Osteoblast (primary cell): ENCODE measurements around the gene FAM149A. TPM values are rescaled to one million over a fixed set of nuclear protein-coding genes. Genes with fewer than 3 reads are reported as not detected.

Experiments
- DNase-seq: peaks from one replicate; pipeline ENCODE4 v3.0.0; 2011; ENCODE audit warnings: low spot score, mixed read lengths; ENCODE audit not compliant: insufficient read length; ENCODE audit errors: missing footprints
- H2AFZ ChIP-seq: 2 replicates; pipeline ENCODE4 v1.6.0; 2011; ENCODE audit warnings: mild to moderate bottlenecking, low read length
- H3K27ac ChIP-seq: 2 replicates; pipeline ENCODE4 v1.5.1; 2011; ENCODE audit warnings: mild to moderate bottlenecking, low read depth, low read length, moderate library complexity
- H3K27me3 ChIP-seq: 2 replicates; pipeline ENCODE4 v1.6.0; 2012; ENCODE audit warnings: mild to moderate bottlenecking, control low read depth, inconsistent platforms, low read length, moderate library complexity; ENCODE audit not compliant: insufficient read depth
- H3K36me3 ChIP-seq: 2 replicates; pipeline ENCODE4 v1.5.1; 2011; ENCODE audit warnings: mild to moderate bottlenecking, low read length, control low read depth, moderate library complexity; ENCODE audit not compliant: insufficient read depth
- H3K4me1 ChIP-seq: 2 replicates; pipeline ENCODE4 v1.5.1; 2011; ENCODE audit warnings: mild to moderate bottlenecking, low read length, control low read depth, moderate library complexity; ENCODE audit not compliant: insufficient read depth
- H3K4me2 ChIP-seq: 2 replicates; pipeline ENCODE4 v1.6.0; 2011; ENCODE audit warnings: mild to moderate bottlenecking, low read length; ENCODE audit not compliant: insufficient read depth
- H3K4me3 ChIP-seq: fragments of 200-600 bp; sonication (generic); 3 replicates; pipeline ENCODE4 v1.5.1; 2012; ENCODE audit warnings: mild to moderate bottlenecking, low read length, inconsistent platforms; ENCODE audit not compliant: insufficient read depth
- H3K79me2 ChIP-seq: 2 replicates; pipeline ENCODE4 v1.6.0; 2012; ENCODE audit warnings: mild to moderate bottlenecking, low read length, control low read depth, inconsistent platforms; ENCODE audit not compliant: insufficient read depth
- H3K9me3 ChIP-seq: 2 replicates; pipeline ENCODE4 v1.5.1; 2011; ENCODE audit warnings: low read depth, low read length, control low read depth
- H4K20me1 ChIP-seq: 2 replicates; pipeline ENCODE4 v1.6.0; 2012; ENCODE audit warnings: mild to moderate bottlenecking, low read length, control low read depth; ENCODE audit not compliant: insufficient read depth
- total RNA-seq: library from RNA; depleted of rRNA; stranded (reverse); fragments of >200 nt; gene quantifications from 2 replicates; pipeline ENCODE4 v1.2.3, GENCODE V29; 2012
- TF ChIP-seq, protein P1 (sequence below): IDR thresholded peaks from 2 replicates; pipeline ENCODE4 v1.5.1; 2011; ENCODE audit warnings: mild to moderate bottlenecking, low read depth, low read length, moderate library complexity; ENCODE audit errors: extremely low read depth

FAM149A gene
- total RNA-seq, 1 donor, result 3.3 TPM

DNA sequence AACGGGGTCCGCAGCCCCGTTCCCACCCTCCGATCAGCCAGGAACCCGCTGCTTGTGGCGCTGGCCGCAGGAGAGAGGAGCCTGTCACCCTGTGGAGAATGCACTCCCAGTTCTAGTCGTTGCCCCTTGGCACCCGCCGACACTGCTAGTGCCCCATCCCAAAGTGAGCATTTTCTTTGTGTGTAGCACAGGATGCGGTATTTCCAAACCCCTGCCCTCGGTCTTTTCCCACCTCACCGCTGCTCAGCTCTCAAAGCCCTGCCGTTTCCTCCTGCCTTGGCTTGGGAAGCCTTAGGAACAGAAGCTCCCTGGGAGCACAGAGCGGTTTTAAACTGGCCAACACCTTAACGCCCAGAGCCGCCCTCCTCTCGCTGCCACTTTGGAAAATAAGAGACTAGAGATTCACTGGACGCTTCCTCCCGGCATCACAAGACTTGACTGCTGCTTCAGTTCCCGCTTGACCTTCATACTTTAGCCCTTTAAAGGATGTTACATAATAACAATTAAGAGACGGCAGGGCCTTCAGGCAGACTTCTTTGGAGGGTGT is 87.6 kb downstream of the FAM149A start:
- DNase-seq, result peak; percentile 86
- H3K27ac ChIP-seq, result peak overlapping the region; percentile 67

DNA sequence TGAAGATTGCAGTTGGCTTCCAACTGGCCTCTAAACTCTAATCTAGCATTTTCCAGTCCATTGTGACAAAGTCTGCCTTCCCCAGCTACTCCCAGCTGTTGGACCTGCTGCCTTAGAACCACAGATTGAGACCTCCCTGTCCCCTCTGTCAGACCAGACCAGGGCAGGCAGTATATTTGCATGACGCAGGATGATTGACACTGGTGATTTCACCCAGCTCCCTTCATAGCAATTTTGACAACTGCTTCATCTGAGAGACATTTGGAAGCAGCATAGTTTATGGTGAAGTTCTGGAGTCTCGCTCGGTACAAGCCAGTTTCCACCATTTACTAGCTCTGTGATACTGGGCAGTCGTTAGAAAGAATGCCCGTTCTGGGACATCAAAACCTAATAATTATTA is 89.3 kb downstream of the FAM149A start:
- peaks cover 3% of the 10 kb centered on the region for H3K36me3 ChIP-seq
- H3K4me2 ChIP-seq, result no peak overlapping the region
- H3K4me1 ChIP-seq, result peaks cover 14% of the 10 kb centered on the region
- H3K27ac ChIP-seq, result no peak overlapping the region
- no peaks in the 10 kb centered on the region for H3K9me3 ChIP-seq
- H3K4me3 ChIP-seq, result no peak overlapping the region
- H3K79me2 ChIP-seq, result peaks cover 20% of the 10 kb centered on the region
- H4K20me1 ChIP-seq, result no peaks in the 10 kb centered on the region
- TF ChIP-seq, protein P1, sequence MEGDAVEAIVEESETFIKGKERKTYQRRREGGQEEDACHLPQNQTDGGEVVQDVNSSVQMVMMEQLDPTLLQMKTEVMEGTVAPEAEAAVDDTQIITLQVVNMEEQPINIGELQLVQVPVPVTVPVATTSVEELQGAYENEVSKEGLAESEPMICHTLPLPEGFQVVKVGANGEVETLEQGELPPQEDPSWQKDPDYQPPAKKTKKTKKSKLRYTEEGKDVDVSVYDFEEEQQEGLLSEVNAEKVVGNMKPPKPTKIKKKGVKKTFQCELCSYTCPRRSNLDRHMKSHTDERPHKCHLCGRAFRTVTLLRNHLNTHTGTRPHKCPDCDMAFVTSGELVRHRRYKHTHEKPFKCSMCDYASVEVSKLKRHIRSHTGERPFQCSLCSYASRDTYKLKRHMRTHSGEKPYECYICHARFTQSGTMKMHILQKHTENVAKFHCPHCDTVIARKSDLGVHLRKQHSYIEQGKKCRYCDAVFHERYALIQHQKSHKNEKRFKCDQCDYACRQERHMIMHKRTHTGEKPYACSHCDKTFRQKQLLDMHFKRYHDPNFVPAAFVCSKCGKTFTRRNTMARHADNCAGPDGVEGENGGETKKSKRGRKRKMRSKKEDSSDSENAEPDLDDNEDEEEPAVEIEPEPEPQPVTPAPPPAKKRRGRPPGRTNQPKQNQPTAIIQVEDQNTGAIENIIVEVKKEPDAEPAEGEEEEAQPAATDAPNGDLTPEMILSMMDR, result no peak
- H2AFZ ChIP-seq, result no peak overlapping the region
- DNase-seq, result no peak
- H3K27me3 ChIP-seq, result no peaks in the 10 kb centered on the region

More for the DNA sequence above, 87.6 kb downstream of the FAM149A start:
- Histone ChIP-seq H3K4me3 (peak overlapping the region; percentile 80), H3K27me3 (no peaks in the 10 kb centered on the region), H3K4me2 (peak overlapping the region; percentile 86), H3K36me3 (peaks cover 3% of the 10 kb centered on the region), H3K4me1 (peaks cover 14% of the 10 kb centered on the region), H3K9me3 (no peaks in the 10 kb centered on the region), H3K79me2 (peaks cover 20% of the 10 kb centered on the region), H2AFZ (peak overlapping the region; percentile 95), H4K20me1 (no peaks in the 10 kb centered on the region)
- TF ChIP-seq, protein P1, result no peak

DNA sequence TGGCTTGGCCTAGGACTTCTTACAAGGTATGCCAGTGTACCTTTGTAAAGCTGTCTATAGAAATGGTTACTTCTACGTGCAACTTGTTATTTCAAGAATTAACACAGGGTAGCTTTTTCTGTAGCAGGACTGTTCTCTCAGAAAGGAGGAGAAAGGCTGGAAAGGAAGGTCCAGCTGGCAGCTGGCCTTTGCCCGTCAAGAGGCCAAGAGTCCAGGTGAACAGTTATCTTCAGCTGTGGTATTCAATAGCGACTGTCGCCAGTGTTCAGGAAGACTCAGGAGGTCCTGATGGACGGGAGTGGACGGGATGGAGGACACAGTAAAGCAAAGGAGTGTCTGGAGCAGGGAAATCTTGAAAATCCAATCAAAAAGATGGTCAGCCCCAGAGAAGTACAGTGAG is 91.6 kb downstream of the FAM149A start:
- Histone ChIP-seq H3K9me3 (no peaks in the 10 kb centered on the region), H3K4me2 (no peak overlapping the region), H3K27ac (no peak overlapping the region), H4K20me1 (no peaks in the 10 kb centered on the region), H3K79me2 (peaks cover 20% of the 10 kb centered on the region), H3K36me3 (peaks cover 3% of the 10 kb centered on the region), H2AFZ (no peak overlapping the region), H3K4me3 (no peak overlapping the region), H3K27me3 (no peaks in the 10 kb centered on the region), H3K4me1 (peaks cover 8% of the 10 kb centered on the region)
- peak; percentile 23 for DNase-seq
- TF ChIP-seq, protein P1, result no peak

DNA sequence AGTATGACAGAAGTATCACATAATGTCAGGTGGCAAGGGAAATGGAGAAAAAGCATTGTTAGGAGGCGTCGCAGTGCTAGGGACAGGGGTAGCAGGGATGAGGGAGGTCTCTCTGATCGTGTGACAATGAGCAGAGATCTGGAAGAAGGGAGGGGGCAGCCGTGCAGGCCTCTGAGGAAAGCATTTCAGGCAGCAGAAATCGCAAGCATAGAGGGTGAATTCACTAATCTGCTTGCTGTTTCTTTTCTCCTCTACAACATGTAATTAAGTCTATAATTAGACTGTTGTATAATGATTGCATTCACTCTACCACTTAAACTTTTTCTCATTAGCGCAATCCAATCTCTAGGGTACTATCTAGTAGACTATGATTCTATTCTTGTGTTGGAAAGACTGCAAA is 96.0 kb downstream of the FAM149A start:
- Histone ChIP-seq H3K27ac (no peak overlapping the region), H3K4me1 (no peaks in the 10 kb centered on the region), H3K27me3 (no peaks in the 10 kb centered on the region), H4K20me1 (no peaks in the 10 kb centered on the region), H3K9me3 (no peaks in the 10 kb centered on the region), H3K4me3 (no peak overlapping the region), H2AFZ (no peak overlapping the region), H3K79me2 (no peaks in the 10 kb centered on the region), H3K4me2 (no peak overlapping the region), H3K36me3 (peaks cover 3% of the 10 kb centered on the region)
- TF ChIP-seq, protein P1, result no peak
- DNase-seq, result peak; percentile 58
